Trophoblast cell (in vitro differentiated cells and primary cell): Measurements from ENCODE around the gene IPCEF1.
A peak's percentile ranks its signal among the peaks of the same experiment; 100 is the strongest.

Source experiments
- DNase-seq, 2 donors: peaks; one replicate each; pipeline ENCODE4 v3.0.0-alpha.2; 2016
- H2AFZ ChIP-seq: 2 replicates; pipeline ENCODE4 v1.6.1; 2013; ENCODE audit warnings: low read length, moderate library complexity, mild to moderate bottlenecking; ENCODE audit not compliant: insufficient read depth, poor library complexity
- H2AK5ac ChIP-seq: 2 replicates; pipeline ENCODE4 v1.6.1; 2013; ENCODE audit warnings: mild to moderate bottlenecking, low read length
- H2BK120ac ChIP-seq: 2 replicates; pipeline ENCODE4 v1.6.1; 2013; ENCODE audit warnings: low read length, mild to moderate bottlenecking, moderate library complexity; ENCODE audit not compliant: insufficient read depth, poor library complexity
- H2BK12ac ChIP-seq: 2 replicates; pipeline ENCODE4 v1.6.1; 2013; ENCODE audit warnings: mild to moderate bottlenecking, low read length, moderate library complexity
- H2BK5ac ChIP-seq: 2 replicates; pipeline ENCODE4 v1.6.1; 2013; ENCODE audit warnings: low read length, low read depth, moderate library complexity, mild to moderate bottlenecking; ENCODE audit not compliant: poor library complexity
- H3K14ac ChIP-seq: 2 replicates; pipeline ENCODE4 v1.6.1; 2013; ENCODE audit warnings: mild to moderate bottlenecking, low read length
- H3K18ac ChIP-seq: 2 replicates; pipeline ENCODE4 v1.6.1; 2013; ENCODE audit warnings: mild to moderate bottlenecking, low read length
- H3K23ac ChIP-seq: 2 replicates; pipeline ENCODE4 v1.6.1; 2013; ENCODE audit warnings: low read length
- H3K27ac ChIP-seq: 2 replicates; pipeline ENCODE4 v1.5.1; 2013; ENCODE audit warnings: low read depth, mild to moderate bottlenecking, inconsistent platforms, low read length, moderate library complexity
- H3K27me3 ChIP-seq: 2 replicates; pipeline ENCODE4 v1.6.1; 2013; ENCODE audit warnings: inconsistent platforms, mild to moderate bottlenecking, low read length, moderate library complexity; ENCODE audit not compliant: insufficient read depth
- H3K36me3 ChIP-seq, 2 experiments: 1 replicate in 1 of 2; 2 replicates in 1 of 2; pipeline ENCODE4 v1.6.1; 2013; ENCODE audit warnings: low read length in 2 of 2, mild to moderate bottlenecking in 2 of 2, moderate library complexity in 1 of 2; ENCODE audit not compliant: insufficient read depth in 2 of 2, control insufficient read depth in 1 of 2
- H3K4ac ChIP-seq: 2 replicates; pipeline ENCODE4 v1.6.1; 2013; ENCODE audit warnings: low read depth, mild to moderate bottlenecking, low read length, moderate library complexity
- H3K4me1 ChIP-seq, 2 experiments: 1 replicate in 1 of 2; 2 replicates in 1 of 2; pipeline ENCODE4 v1.6.1; 2013; ENCODE audit warnings: low read length in 2 of 2, mild to moderate bottlenecking in 2 of 2, moderate library complexity in 1 of 2; ENCODE audit not compliant: insufficient read depth in 2 of 2, control insufficient read depth in 1 of 2
- H3K4me2 ChIP-seq: 2 replicates; pipeline ENCODE4 v1.6.1; 2013; ENCODE audit warnings: inconsistent platforms, mild to moderate bottlenecking, low read length, moderate library complexity
- H3K4me3 ChIP-seq: 2 replicates; pipeline ENCODE4 v1.5.1; 2013; ENCODE audit warnings: mild to moderate bottlenecking, low read depth, low read length, inconsistent platforms
- H3K79me1 ChIP-seq: one replicate; pipeline ENCODE4 v1.6.1; 2013; ENCODE audit warnings: low read length
- H3K79me2 ChIP-seq: 2 replicates; pipeline ENCODE4 v1.6.1; 2013; ENCODE audit warnings: low read length, mild to moderate bottlenecking; ENCODE audit not compliant: control insufficient read depth, insufficient read depth, poor library complexity
- H3K9ac ChIP-seq: 2 replicates; pipeline ENCODE4 v1.6.1; 2013; ENCODE audit warnings: mild to moderate bottlenecking, low read length
- H3K9me3 ChIP-seq: 2 replicates; pipeline ENCODE4 v1.6.1; 2013; ENCODE audit warnings: low read depth, mild to moderate bottlenecking, control low read depth, inconsistent platforms, low read length; ENCODE audit not compliant: insufficient read depth
- H4K12ac ChIP-seq: 2 replicates; pipeline ENCODE4 v1.6.1; 2013; ENCODE audit warnings: low read depth, mild to moderate bottlenecking, low read length, moderate library complexity
- H4K8ac ChIP-seq: 2 replicates; pipeline ENCODE4 v1.6.1; 2013; ENCODE audit warnings: low read depth, mild to moderate bottlenecking, low read length, moderate library complexity
- H4K91ac ChIP-seq: one replicate; pipeline ENCODE4 v1.6.1; 2013; ENCODE audit warnings: low read depth, mild to moderate bottlenecking, low read length, moderate library complexity
- WGBS: extraction: QIAGEN DNeasy Blood & Tissue Kit; methylation state at CpG from one replicate; pipeline ENCODE4 v1.1.7; 2013; ENCODE audit warnings: missing lambda C conversion rate; ENCODE audit not compliant: insufficient read length, insufficient coverage; ENCODE audit errors: extremely low coverage; 5-methylcytosine and 5-hydroxymethylcytosine counted together

IPCEF1 gene

GRCh38 chr6:154219250-154219649, 137.4 kb downstream of the IPCEF1 start:
- H3K4me1 ChIP-seq, result no peaks in the 10 kb centered on the region
- H3K4me2 ChIP-seq, result no peak overlapping the region
- H3K14ac ChIP-seq, result no peak overlapping the region
- no peak overlapping the region for H3K23ac ChIP-seq
- H4K91ac ChIP-seq, result no peak overlapping the region
- no peak overlapping the region for H3K4ac ChIP-seq
- H3K27ac ChIP-seq, result no peak overlapping the region
- H2AK5ac ChIP-seq, result no peak overlapping the region
- no peak for DNase-seq
- no peak overlapping the region for H4K8ac ChIP-seq
- H4K12ac ChIP-seq, result no peak overlapping the region
- no peaks in the 10 kb centered on the region for H3K27me3 ChIP-seq
- no peak overlapping the region for H3K9ac ChIP-seq
- no peak overlapping the region for H3K18ac ChIP-seq
- no peak overlapping the region for H2BK12ac ChIP-seq
- no peaks in the 10 kb centered on the region for H3K9me3 ChIP-seq
- no peak overlapping the region for H3K4me3 ChIP-seq
- no peak overlapping the region for H2AFZ ChIP-seq
- no peak overlapping the region for H2BK120ac ChIP-seq
- H3K36me3 ChIP-seq, result no peaks in the 10 kb centered on the region
- no peaks in the 10 kb centered on the region for H3K79me1 ChIP-seq
- no peak overlapping the region for H2BK5ac ChIP-seq
- H3K79me2 ChIP-seq, result no peaks in the 10 kb centered on the region
- WGBS, result no CpG with 5 or more reads among the region's 6 CpGs

GRCh38 chr6:154218787-154219186, 137.8 kb downstream of the IPCEF1 start:
- H3K27me3 ChIP-seq, result no peaks in the 10 kb centered on the region
- H3K79me1 ChIP-seq, result no peaks in the 10 kb centered on the region
- H3K23ac ChIP-seq, result no peak overlapping the region
- no peaks in the 10 kb centered on the region for H3K4me1 ChIP-seq
- H3K9ac ChIP-seq, result no peak overlapping the region
- no peak overlapping the region for H3K14ac ChIP-seq
- H2BK12ac ChIP-seq, result no peak overlapping the region
- H3K4me2 ChIP-seq, result no peak overlapping the region
- no CpG with 5 or more reads among the region's 6 CpGs for WGBS
- no peak overlapping the region for H2BK5ac ChIP-seq
- no peak overlapping the region for H2AFZ ChIP-seq
- no peak overlapping the region for H3K18ac ChIP-seq
- no peak overlapping the region for H3K27ac ChIP-seq
- no peak overlapping the region for H4K91ac ChIP-seq
- no peak overlapping the region for H3K4me3 ChIP-seq
- no peak overlapping the region for H4K8ac ChIP-seq
- H3K4ac ChIP-seq, result no peak overlapping the region
- H2BK120ac ChIP-seq, result no peak overlapping the region
- no peaks in the 10 kb centered on the region for H3K79me2 ChIP-seq
- no peak overlapping the region for H2AK5ac ChIP-seq
- H4K12ac ChIP-seq, result no peak overlapping the region
- no peaks in the 10 kb centered on the region for H3K36me3 ChIP-seq
- no peak for DNase-seq
- H3K9me3 ChIP-seq, result no peaks in the 10 kb centered on the region

DNA sequence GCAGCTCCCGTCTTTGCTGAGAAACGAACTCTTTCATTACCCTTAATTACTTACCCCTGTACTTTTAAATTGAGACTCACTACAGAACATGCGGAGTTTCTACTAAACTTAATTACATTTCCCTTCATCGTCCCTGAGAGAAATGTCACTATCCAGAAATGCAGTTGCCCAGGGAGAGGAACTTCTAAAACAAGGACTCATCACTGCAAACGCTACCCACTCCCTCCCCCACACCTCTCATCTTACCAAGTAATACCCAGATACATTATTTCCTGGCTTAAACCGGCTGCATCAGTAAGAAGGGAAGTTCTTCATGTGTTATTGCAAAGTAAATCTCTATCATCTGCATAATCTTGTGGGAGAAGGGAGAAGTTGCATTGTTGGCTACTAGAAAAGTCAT, 138.3 kb downstream of the IPCEF1 start:
- no CpG with 5 or more reads among the region's 6 CpGs for WGBS
- H2BK120ac ChIP-seq, result no peak overlapping the region

GRCh38 chr6:154213782-154214181, 142.8 kb downstream of the IPCEF1 start:
- H3K27me3 ChIP-seq, result no peaks in the 10 kb centered on the region
- no CpG with 5 or more reads among the region's 3 CpGs for whole genome bisulfite sequencing
- no peak overlapping the region for H3K4me3 ChIP-seq
- peak; percentile 76 to 84 for DNase-seq
- H3K79me2 ChIP-seq, result no peaks in the 10 kb centered on the region
- no peak overlapping the region for H2BK12ac ChIP-seq
- H3K14ac ChIP-seq, result no peak overlapping the region
- no peak overlapping the region for H4K8ac ChIP-seq
- H4K91ac ChIP-seq, result no peak overlapping the region
- H3K4ac ChIP-seq, result no peak overlapping the region
- no peak overlapping the region for H3K23ac ChIP-seq
- H3K79me1 ChIP-seq, result no peaks in the 10 kb centered on the region
- H2AFZ ChIP-seq, result no peak overlapping the region
- H3K4me1 ChIP-seq, result no peaks in the 10 kb centered on the region
- no peak overlapping the region for H3K27ac ChIP-seq
- no peak overlapping the region for H2BK120ac ChIP-seq
- H3K9ac ChIP-seq, result no peak overlapping the region
- H3K9me3 ChIP-seq, result no peaks in the 10 kb centered on the region
- no peak overlapping the region for H2BK5ac ChIP-seq
- H2AK5ac ChIP-seq, result no peak overlapping the region
- H3K18ac ChIP-seq, result no peak overlapping the region
- H3K36me3 ChIP-seq, result no peaks in the 10 kb centered on the region
- H3K4me2 ChIP-seq, result no peak overlapping the region
- no peak overlapping the region for H4K12ac ChIP-seq

More for the DNA sequence above, 138.3 kb downstream of the IPCEF1 start:
- Histone ChIP-seq H4K91ac (no peak overlapping the region), H2BK12ac (no peak overlapping the region), H3K4ac (no peak overlapping the region), H3K79me1 (no peaks in the 10 kb centered on the region), H3K79me2 (no peaks in the 10 kb centered on the region), H3K27ac (no peak overlapping the region), H3K36me3 (no peaks in the 10 kb centered on the region), H2AFZ (no peak overlapping the region), H3K14ac (no peak overlapping the region), H3K4me1 (no peaks in the 10 kb centered on the region), H2AK5ac (no peak overlapping the region), H4K12ac (no peak overlapping the region), H3K9me3 (no peaks in the 10 kb centered on the region), H3K27me3 (no peaks in the 10 kb centered on the region), H4K8ac (no peak overlapping the region), H3K23ac (no peak overlapping the region), H3K18ac (no peak overlapping the region), H2BK5ac (no peak overlapping the region), H3K4me3 (no peak overlapping the region), H3K9ac (no peak overlapping the region), H3K4me2 (no peak overlapping the region)
- no peak for DNase-seq
